Measurements from ENCODE around the gene C4BPA. TPM values are rescaled to one million over a fixed set of nuclear protein-coding genes. Genes with fewer than 3 reads are reported as not detected.

C4BPA gene
- total and polyA plus RNA-seq, 2 of the 4 experiments (the other 2 are of a cell fraction): not detected

GRCh38 chr1:207156095-207156494 is 52.1 kb downstream of the C4BPA start:
- in situ Hi-C loops (cut with MboI; ENCODE audit: low sequenced_read_pairs): no loop called here
- H3K27me3 ChIP-seq (ENCODE audit: control insufficient read depth, insufficient read depth, low read length): no peaks in the 10 kb centered on the region; the same call in 1 of the 2 replicates
- ATAC-seq (ENCODE audit: low read depth) (no peak), DNase-seq (no peak)
- H4K5ac ChIP-seq (ENCODE audit: low read depth, low read length): no peak overlapping the region
- no peak overlapping the region for H2AK9ac ChIP-seq (replicated peaks; ENCODE audit: low read depth, low read length, poor library complexity)
- no peak overlapping the region for H2BK5ac ChIP-seq (ENCODE audit: low read depth, low read length, poor library complexity, severe bottlenecking)
- H3K4me3 ChIP-seq (ENCODE audit: insufficient read depth, low read depth, low read length): no peak overlapping the region
- no peak overlapping the region for H3K14ac ChIP-seq (replicated peaks; ENCODE audit: low read depth, low read length)
- H2AK5ac ChIP-seq (ENCODE audit: low read depth, low read length): no peak overlapping the region
- H3K36me3 ChIP-seq (ENCODE audit: control insufficient read depth, insufficient read depth, low read length): no peaks in the 10 kb centered on the region
- H4K8ac ChIP-seq (ENCODE audit: low read depth in 2 of 2, low read length in 2 of 2): no peak overlapping the region
- H2BK20ac ChIP-seq (ENCODE audit: low read depth, low read length): no peak overlapping the region
- peaks cover 3% of the 10 kb centered on the region; the same call in 1 of the 2 replicates for H3K9me3 ChIP-seq (ENCODE audit: control insufficient read depth, insufficient read depth, low read length)
- H3K79me1 ChIP-seq (ENCODE audit: low read depth in 1 of 2, low read length in 2 of 2): no peaks in the 10 kb centered on the region
- H3K56ac ChIP-seq (ENCODE audit: extremely low read depth, insufficient read depth, low read length): no peak overlapping the region
- no peaks in the 10 kb centered on the region for H3K4me1 ChIP-seq (ENCODE audit: control insufficient read depth, insufficient read depth, low read length)
- H3K27ac ChIP-seq (ENCODE audit: insufficient read depth, low read length): no peak overlapping the region
- dilution Hi-C loops (cut with HindIII; ENCODE audit: low sequenced_read_pairs, unreplicated experiment): no loop called here
- no peak overlapping the region for H3K23ac ChIP-seq (ENCODE audit: low read depth, low read length)
- no peak overlapping the region for H3K4ac ChIP-seq (ENCODE audit: low read depth, low read length)
- H2AFZ ChIP-seq (replicated peaks; ENCODE audit: low read length, poor library complexity): no peak overlapping the region
- ChIA-PET POLR2A (ENCODE audit: unreplicated experiment) (no interaction called here), CTCF (interaction anchor here (0.6 kb wide), 1 partner anchor 623 kb away, joined by 3 read pairs; no protein-coding TSS in a partner anchor)
- TF ChIP-seq MXI1 (IDR thresholded peaks at IDR 0.05; ENCODE audit: borderline replicate concordance, low read depth, low read length) (no peak), CHD1 (IDR thresholded peaks at IDR 0.05; ENCODE audit: low read depth, low read length) (no peak), RFX5 (IDR thresholded peaks at IDR 0.05; ENCODE audit: low read depth, low read length) (no peak), BHLHE40 (IDR thresholded peaks at IDR 0.05; ENCODE audit: low read depth, low read length) (no peak), MAFK (IDR thresholded peaks at IDR 0.05; ENCODE audit: low read depth, low read length) (no peak), POLR2A (IDR thresholded peaks at IDR 0.05; ENCODE audit: low read depth, low read length) (no peak), NFE2L2 (IDR thresholded peaks at IDR 0.05; ENCODE audit: low read depth, low read length) (no peak), CTCF (conservative IDR thresholded peaks at IDR 0.05; ENCODE audit: low read depth, low read length) (no peak), RAD21 (IDR thresholded peaks at IDR 0.05; ENCODE audit: low read length) (no peak), USF2 (IDR thresholded peaks at IDR 0.05; ENCODE audit: low read depth, low read length) (no peak)
- H3K4me2 ChIP-seq (ENCODE audit: low read depth, low read length): no peak overlapping the region
- H2BK120ac ChIP-seq (ENCODE audit: low read depth, low read length): no peak overlapping the region
- intact Hi-C loops (cut with micrococcal nuclease): no loop called here
- H3K9ac ChIP-seq (ENCODE audit: low read depth, low read length): no peak overlapping the region
- no peak overlapping the region for H3K18ac ChIP-seq (ENCODE audit: low read depth, low read length)
- H2BK15ac ChIP-seq (ENCODE audit: low read depth, low read length): no peak overlapping the region
- no TSS peak for BruUV-seq (replicated peaks)
- no peak overlapping the region for H4K91ac ChIP-seq (ENCODE audit: insufficient read depth, low read depth, low read length)
- no peaks in the 10 kb centered on the region for H4K20me1 ChIP-seq (ENCODE audit: insufficient read depth, low read length)
- no peaks in the 10 kb centered on the region for H3K9me1 ChIP-seq (ENCODE audit: insufficient read depth, low read length)

Measured in IMR-90 (cell line).